Erythroblast (primary cell): ENCODE measurements around the gene ZKSCAN4.

Source experiments
- DNase-seq, 2 experiments: peaks; one replicate each; lab custom pipeline; 2025; lab: John Stamatoyannopoulos, UW
- GATA1 ChIP-seq: IDR thresholded peaks from 2 replicates; pipeline ENCODE4 v1.6.1; 2011; ENCODE audit warnings: low read depth, mild to moderate bottlenecking, control low read depth, low read length, moderate library complexity
- POLR2A ChIP-seq: IDR thresholded peaks from 2 replicates; pipeline ENCODE4 v1.6.1; 2011; ENCODE audit warnings: mild to moderate bottlenecking, low read length

Gene ZKSCAN4

DNA sequence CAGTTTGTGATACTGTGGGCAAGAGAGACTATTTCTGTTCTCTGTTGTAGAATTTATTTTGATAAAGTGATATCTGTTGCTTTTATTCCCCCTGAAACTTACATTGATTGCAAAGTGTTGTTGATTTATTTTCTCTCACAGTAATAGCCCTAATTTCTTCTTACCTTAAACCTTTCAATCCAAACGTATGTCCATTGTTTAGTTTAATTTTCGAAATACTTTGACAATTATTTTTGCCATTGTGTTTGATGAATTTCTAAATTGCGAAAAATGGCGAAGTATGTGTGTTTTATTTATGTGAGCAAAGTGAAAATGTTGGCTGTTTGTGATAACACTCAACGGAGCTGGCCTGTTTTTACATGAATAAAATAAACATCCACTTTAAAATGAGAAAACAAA, 14.5 kb upstream of the ZKSCAN4 start:
- TF ChIP-seq GATA1 (no peak), POLR2A (no peak)
- peak in 1 of 2 experiments; percentile 34 for DNase-seq

DNA sequence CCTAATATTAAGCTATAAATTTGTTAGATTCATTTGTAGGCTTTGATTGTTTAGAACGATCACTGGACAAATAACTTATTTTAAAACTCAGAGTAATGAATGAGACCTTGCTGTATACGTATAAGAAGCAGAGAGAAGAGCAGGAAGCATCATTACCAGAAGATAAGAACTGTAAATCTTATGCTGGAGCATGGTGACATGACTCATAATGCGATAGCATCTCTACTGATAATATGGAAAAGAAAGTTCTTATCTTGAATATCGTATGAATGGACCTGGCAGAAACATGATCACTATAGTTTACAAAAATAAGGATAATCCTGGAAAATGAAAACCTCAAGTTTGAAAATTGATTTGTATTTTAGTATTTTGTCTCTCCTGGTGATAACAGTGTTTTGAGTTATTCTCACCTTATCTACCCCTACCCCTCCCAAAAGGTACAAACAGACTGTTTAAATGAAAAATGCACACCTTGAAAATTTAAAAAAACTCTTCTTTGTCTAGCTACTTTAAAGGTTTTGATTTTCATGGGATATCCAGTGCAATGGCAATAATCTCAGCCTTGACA, 12.8 kb upstream of the ZKSCAN4 start:
- TF ChIP-seq POLR2A (no peak), GATA1 (no peak)
- peak in 1 of 2 experiments; percentile 8 for DNase-seq

DNA sequence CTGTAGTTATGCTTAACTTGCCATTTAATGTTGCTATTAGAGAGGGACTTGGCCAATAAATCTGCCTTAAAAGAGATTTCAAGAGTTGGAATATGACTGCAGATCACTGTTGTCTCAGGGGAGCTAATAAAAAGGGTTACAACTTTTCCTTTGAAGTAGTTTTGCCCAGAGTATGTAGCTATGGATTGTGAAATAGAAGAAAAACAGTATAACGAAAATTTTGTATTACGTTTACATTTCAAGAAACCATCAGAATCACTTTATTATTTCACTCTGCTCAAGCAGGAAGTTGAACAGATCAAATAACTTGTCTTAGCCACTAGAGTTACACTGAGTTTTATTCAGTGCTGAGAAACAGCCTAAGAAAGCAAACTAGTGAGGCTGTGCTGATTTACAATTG, 11.9 kb upstream of the ZKSCAN4 start:
- no peak for TF ChIP-seq GATA1
- no peak for DNase-seq

DNA sequence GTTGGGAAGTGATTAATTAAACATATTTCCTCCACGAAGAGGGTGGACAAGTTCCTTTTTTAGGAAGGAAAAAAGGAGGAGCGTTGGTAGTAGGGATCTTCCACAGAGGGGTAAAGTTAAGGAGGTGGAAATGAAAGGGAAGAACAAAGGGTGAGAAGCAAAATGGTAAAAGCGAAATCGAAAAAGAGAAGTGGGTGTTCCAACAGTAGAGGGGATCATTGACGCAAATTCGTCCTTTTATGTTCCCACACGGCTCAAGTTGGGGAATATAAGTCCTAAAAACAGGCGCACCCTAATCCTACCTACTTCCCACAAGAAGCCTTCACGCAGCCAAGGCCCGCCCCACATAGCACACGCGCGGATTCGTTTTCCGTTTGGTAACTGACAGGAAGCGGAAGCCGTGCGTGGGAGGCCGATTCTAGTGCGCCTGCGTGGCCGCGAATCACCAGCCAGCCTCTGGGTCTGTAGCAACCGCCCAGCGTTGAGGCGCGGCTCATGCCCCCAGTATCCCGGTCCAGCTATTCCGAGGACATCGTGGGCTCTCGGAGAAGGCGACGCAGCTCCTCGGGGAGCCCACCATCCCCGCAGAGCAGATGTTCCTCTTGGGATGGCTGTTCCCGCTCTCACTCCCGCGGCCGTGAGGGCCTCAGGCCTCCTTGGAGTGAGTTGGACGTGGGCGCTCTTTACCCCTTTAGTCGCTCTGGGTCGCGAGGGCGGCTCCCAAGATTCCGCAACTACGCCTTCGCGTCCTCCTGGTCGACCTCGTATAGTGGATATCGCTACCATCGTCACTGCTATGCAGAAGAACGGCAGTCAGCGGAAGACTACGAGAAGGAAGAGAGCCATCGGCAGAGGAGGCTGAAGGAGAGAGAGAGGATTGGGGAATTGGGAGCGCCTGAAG, 7.1 kb upstream of the ZKSCAN4 start, which contains the start of gene NKAPL:
Gene NKAPL (plus strand): TSS at position 421 of the 901 bp plus-strand sequence. CDS start 75 bp downstream, at position 496.
- TF ChIP-seq GATA1 (no peak), POLR2A (no peak)
- peak; percentile 20 to 26 for DNase-seq

DNA sequence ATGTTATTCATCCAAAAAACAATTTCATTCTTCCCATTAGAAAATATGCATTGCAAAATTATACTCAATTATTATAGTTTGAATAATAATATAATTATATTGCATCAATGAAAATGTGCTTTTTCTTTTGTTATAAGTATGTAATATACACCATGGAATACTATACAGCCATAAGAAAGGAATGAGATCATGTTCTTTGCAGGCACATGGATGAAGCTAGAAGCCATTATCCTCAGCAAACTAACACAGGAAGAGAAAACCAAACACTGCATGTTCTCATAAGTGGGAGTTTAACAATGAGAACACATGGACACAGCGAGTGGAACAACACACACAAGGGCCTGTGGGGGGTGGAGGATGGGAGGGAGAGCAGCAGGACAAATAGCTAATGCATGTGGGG, 5.0 kb upstream of the ZKSCAN4 start:
- TF ChIP-seq POLR2A: no peak
- no peak for TF ChIP-seq GATA1
- DNase-seq: no peak

DNA sequence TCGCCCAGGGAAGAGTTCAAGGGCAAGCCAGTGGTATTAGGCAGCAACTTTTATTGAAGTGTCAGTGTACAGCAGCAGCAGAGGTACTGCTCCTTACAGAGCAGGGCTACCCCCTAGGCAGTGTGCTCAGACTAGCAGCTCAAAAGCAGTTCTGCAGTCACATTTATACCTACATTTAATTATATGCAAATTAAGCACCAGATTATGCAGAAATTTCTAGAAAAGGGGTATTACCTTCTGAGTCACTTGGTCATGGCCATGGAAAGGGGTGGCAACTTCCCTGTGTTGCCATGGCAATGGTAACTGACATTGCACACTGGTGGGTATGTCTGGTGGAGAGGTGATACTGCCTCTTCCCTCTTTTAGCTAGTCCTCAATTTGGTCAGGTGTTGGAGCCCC, 2.1 kb upstream of the ZKSCAN4 start:
- DNase-seq: peak; percentile 14 to 32
- TF ChIP-seq POLR2A (no peak), GATA1 (no peak)

DNA sequence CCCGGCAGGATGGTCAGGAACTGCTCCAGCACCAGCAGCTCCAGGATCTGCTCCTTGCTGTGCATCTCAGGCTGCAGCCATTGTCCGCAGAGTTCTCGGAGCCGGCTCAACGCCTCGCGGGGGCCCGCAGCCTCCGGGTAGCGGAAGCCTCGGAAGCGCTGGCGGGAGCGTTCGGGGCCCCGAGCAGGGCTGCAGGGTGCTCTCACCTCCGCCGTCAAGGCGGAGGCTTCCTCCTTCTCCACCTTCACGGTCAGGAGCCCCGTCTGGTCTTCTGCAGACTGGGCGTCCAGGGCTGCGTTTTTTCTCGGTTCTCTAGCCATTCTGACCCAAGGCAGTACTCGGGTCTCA, 434 bp downstream of the ZKSCAN4 start:
- DNase-seq: peak; percentile 59 to 65
- TF ChIP-seq GATA1 (no peak), POLR2A (no peak)

DNA sequence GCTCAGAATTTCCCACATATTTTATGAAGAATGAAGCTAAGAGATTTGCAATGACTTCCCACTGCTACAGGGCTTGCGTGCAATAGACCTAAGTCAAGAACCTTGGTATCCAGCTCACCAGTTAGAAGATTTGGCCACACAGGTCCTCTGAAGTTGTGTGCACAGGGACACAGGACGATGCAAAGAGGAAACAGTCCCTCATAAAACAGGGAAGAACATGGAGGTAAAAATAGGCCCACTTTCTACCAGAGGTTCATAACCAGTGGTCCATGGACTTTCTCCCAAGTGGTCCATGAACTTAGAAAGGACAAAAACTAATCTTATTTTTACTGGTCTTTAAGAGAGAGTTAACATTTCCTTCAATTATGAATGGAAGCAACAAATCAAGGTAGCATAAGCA, 1.3 kb downstream of the ZKSCAN4 start:
- TF ChIP-seq GATA1 (no peak), POLR2A (no peak)
- no peak for DNase-seq

DNA sequence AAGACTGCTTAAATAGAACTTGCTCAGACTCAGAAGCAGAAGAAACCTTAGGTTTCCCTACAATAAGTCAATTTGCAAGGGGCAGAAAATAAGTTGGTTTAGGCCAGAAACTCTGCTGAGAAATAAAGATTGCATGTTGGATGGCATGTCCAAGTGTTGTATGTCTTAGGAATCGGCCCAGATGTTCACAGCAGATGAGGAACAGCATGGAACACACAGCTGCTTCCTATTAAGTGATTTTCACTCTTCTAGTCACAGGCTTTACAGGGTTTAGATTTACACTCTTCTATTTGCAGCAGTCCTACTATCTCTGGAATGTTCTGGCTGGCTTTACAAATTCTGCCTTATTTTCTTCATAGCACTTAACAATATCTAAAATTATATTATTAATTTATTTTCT, 3.2 kb downstream of the ZKSCAN4 start:
- no peak for DNase-seq
- TF ChIP-seq POLR2A (no peak), GATA1 (no peak)

DNA sequence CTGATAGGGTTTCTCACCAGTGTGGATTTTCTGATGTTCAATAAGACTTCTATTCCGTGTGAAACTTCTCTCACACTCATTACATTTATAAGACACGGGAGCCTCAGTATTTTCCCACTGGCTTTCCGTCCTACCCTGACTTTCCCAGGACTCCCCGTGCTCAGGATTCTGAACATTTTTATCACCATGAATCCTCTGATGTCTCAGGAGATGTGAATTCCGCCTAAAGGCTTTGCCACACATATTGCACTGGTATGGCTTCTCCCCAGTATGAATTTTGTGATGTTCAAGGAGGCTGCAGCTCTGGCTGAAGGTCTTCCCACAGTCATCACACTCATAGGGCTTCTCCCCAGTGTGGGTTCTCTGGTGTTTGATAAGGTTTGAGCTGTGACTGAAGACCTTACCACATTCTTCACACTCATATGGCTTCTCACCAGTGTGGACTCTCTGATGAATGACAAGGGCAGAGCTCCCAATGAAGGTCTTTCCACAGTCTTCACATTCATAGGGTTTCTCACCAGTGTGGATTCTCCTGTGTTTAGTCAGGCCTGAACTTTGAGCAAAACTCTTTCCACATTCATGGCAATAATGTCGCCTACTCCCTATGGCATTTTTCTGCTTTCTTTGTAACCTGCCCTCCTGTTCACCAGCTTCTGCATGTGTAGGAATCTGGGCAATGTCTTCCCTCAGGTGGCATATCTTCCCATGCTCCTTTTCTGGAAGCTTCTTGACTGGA, 6.7 kb downstream of the ZKSCAN4 start:
- TF ChIP-seq POLR2A: no peak
- TF ChIP-seq GATA1: no peak
- no peak for DNase-seq

DNA sequence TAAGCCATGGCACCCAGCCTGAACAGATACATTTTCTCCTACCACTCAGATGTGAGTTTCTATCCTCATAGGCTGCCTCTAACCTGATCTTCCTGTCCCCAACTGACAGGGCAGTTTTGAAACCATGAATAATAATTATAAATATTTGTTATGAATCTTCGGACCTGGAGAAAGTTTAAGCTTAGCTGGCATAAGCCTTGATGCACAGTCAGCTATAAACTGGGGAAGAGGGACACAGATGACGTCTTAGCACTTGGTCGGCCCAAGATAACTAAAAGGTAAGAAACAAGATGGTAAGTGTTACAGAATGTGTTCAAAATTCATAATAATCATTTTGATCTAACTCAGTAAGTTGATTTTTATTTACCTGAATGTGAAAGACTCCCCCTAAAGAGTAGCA, 8.1 kb downstream of the ZKSCAN4 start:
- no peak for DNase-seq
- no peak for TF ChIP-seq POLR2A
- TF ChIP-seq GATA1: no peak

DNA sequence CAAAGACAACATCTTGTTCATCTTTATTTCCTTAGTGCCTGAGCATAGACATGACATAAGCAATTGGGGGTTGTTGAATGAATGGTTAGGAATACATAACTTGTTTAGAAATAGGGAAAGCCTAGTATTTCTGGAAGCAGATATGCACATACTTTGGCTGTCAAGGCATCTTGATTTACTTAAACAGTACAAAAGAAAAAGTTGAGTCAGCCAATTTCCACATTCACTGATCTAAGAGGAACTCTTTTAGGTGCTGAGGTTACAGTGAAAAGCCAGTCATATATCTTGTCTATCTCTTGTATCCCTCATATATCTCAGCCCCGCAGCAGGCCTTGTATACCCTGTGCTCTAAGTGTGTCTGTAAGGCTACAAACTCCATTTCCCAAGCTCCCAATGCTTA, 11.6 kb downstream of the ZKSCAN4 start:
- TF ChIP-seq POLR2A: no peak
- no peak for DNase-seq

DNA sequence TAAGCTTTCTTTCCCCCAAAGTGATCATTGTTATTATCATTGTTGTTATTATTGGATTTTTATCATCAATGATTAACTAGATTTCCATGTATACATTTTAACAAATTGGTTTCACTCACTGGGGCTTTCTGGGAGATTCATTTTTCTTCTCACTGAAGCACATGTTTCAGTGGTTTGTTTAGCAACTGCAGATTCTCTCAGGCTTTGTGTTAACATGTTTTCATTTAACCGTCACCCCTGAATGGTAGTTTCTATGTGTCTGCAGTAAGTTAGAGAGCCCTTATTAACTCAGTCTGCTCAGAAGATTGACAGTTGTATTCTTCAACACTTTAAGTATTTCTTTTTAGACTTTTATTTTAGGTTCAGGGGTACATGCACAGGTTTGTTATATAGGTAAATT, 12.4 kb downstream of the ZKSCAN4 start:
- no peak for DNase-seq
- TF ChIP-seq GATA1: no peak
- TF ChIP-seq POLR2A: no peak

DNA sequence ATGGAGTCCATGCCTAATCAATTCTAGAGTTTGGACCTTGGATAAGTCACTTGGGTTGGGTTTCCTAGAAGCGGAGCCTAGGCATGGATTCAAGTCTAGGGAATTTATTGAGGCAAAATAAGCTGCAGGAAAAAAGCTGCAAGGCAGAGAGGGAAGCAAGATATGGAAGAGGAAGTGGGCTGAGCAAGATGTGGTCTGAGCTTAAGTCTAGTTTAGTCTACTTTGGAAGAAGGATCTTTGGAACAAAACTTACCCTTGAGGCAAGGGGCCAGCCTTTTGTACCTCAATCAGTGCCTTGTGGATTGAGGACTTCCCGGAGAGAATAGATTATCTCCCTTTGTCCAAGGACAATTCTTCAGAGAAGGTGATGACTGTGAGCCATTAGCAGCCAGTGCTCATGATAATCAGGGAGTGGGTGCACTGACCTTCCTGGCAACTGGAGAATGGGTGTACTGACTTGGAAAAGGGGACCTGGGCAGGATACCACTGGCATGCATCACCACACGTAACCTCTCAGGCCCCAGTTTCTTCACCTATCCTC, 16.1 kb downstream of the ZKSCAN4 start:
- TF ChIP-seq POLR2A: no peak
- no peak for TF ChIP-seq GATA1
- DNase-seq: no peak
